Upper lobe of right lung (tissue), 1 donor: Measurements from ENCODE around the gene EMILIN2. TPM values are rescaled to one million over a fixed set of nuclear protein-coding genes. Genes with fewer than 3 reads are reported as not detected.
A peak's percentile ranks its signal among the peaks of the same experiment; 100 is the strongest.

Source experiments
- ATAC-seq: fragments of 200-7000 bp; cut with Tn5 transposase; one replicate; pipeline ENCODE4 v1.9.1; 2020; ENCODE audit warnings: mild to moderate bottlenecking, moderate library complexity
- DNase-seq: peaks from one replicate; pipeline ENCODE4 v3.0.0-alpha.2; 2020
- H3K27ac ChIP-seq: fragments of 200-600 bp; one replicate; pipeline ENCODE4 v1.8.0; 2022
- H3K27me3 ChIP-seq: fragments of 200-600 bp; one replicate; pipeline ENCODE4 v1.8.0; 2022; ENCODE audit warnings: mild to moderate bottlenecking
- H3K36me3 ChIP-seq: fragments of 200-600 bp; one replicate; pipeline ENCODE4 v1.8.0; 2022
- H3K4me1 ChIP-seq: fragments of 200-600 bp; one replicate; pipeline ENCODE4 v1.8.0; 2022
- H3K4me3 ChIP-seq: fragments of 200-600 bp; one replicate; pipeline ENCODE4 v1.8.0; 2022; ENCODE audit warnings: mild to moderate bottlenecking
- H3K9me3 ChIP-seq: fragments of 200-600 bp; one replicate; pipeline ENCODE4 v1.8.0; 2022
- intact Hi-C: fragments of 100-400 bp; cut with DNase I; formaldehyde crosslinking; loops from one replicate; pipeline ENCODE4 v1.11.0; 2022
- total RNA-seq: library from RNA; stranded (reverse); fragmentation: NEBNext Ultra II Directional; extraction: Animal tissue kit (Norgen Biotek cat#: 25700); gene quantifications from one replicate; pipeline ENCODE4 v1.2.1, GENCODE V29; 2021
- TF ChIP-seq, protein P1 (sequence below): fragments of 200-600 bp; IDR thresholded peaks from one replicate; pipeline ENCODE4 v1.8.0; 2022; ENCODE audit warnings: antibody characterized with exemption
- donor health status: DM: no; HTN: yes; CAD: no; lungs with severe emphysema.

The EMILIN2 gene
- total RNA-seq, 1 donor from 2014 or later, result 35.2 TPM

GRCh38 chr18:2907550-2908135, 60.8 kb downstream of the EMILIN2 start:
- peaks cover 14% of the 10 kb centered on the region for H3K4me1 ChIP-seq
- H3K27ac ChIP-seq, result peak overlapping the region; percentile 77
- DNase-seq (no peak), ATAC-seq (peak; percentile 31)
- H3K9me3 ChIP-seq, result no peaks in the 10 kb centered on the region
- no peaks in the 10 kb centered on the region for H3K27me3 ChIP-seq
- intact Hi-C loops, result no loop called here
- TF ChIP-seq, protein P1, sequence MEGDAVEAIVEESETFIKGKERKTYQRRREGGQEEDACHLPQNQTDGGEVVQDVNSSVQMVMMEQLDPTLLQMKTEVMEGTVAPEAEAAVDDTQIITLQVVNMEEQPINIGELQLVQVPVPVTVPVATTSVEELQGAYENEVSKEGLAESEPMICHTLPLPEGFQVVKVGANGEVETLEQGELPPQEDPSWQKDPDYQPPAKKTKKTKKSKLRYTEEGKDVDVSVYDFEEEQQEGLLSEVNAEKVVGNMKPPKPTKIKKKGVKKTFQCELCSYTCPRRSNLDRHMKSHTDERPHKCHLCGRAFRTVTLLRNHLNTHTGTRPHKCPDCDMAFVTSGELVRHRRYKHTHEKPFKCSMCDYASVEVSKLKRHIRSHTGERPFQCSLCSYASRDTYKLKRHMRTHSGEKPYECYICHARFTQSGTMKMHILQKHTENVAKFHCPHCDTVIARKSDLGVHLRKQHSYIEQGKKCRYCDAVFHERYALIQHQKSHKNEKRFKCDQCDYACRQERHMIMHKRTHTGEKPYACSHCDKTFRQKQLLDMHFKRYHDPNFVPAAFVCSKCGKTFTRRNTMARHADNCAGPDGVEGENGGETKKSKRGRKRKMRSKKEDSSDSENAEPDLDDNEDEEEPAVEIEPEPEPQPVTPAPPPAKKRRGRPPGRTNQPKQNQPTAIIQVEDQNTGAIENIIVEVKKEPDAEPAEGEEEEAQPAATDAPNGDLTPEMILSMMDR, result no peak
- H3K4me3 ChIP-seq, result peak overlapping the region; percentile 70
- peaks cover 33% of the 10 kb centered on the region for H3K36me3 ChIP-seq

DNA sequence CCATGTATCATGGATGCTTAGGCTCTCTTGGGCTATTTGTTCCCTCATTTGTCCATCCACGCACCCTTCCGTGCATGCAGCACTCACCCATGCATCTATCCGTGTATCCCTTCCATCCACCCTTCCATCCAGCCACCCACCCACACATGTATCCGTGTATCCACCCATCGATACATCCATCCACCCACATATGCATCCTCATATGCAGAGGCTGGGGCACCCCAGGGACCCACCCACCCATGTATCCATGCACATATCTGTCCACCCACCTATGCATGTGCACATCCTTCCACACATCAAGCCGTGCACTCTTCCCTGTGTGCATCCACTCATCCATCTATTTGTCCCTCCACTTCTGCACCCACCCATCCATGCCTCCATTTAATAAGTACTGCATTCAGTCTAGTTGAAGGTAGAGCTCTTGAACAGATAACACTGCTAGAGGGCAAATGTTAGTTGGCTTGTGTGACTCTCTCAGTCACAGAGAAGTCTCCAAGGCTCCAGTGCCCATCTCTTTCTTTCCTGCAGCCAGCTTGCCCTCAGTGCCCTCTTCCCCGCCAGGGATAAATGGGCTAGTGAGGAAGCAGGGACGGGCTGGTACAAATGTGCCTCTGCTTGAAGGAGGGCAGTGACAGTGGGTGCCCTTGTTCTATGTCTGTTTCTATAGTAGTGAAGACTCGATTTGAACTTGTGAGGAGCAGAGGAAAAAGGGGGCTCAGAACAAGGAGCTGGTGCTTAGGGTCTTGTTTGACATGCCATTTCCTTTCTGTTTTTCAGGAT, 61.5 kb downstream of the EMILIN2 start:
- H3K36me3 ChIP-seq, result peaks cover 40% of the 10 kb centered on the region
- DNase-seq, result no peak
- H3K4me3 ChIP-seq, result no peak overlapping the region
- H3K27ac ChIP-seq, result no peak overlapping the region
- H3K4me1 ChIP-seq, result peaks cover 12% of the 10 kb centered on the region
- intact Hi-C loops, result no loop called here
- TF ChIP-seq, protein P1, result no peak
- no peaks in the 10 kb centered on the region for H3K27me3 ChIP-seq
- H3K9me3 ChIP-seq, result no peaks in the 10 kb centered on the region
- no peak for ATAC-seq

- TF ChIP-seq, protein P1, result no peak
- H3K36me3 ChIP-seq, result peaks cover 46% of the 10 kb centered on the region
- no peaks in the 10 kb centered on the region for H3K9me3 ChIP-seq
Observed at GRCh38 chr18:2908946-2909335, 62.1 kb downstream of the EMILIN2 start.

DNA sequence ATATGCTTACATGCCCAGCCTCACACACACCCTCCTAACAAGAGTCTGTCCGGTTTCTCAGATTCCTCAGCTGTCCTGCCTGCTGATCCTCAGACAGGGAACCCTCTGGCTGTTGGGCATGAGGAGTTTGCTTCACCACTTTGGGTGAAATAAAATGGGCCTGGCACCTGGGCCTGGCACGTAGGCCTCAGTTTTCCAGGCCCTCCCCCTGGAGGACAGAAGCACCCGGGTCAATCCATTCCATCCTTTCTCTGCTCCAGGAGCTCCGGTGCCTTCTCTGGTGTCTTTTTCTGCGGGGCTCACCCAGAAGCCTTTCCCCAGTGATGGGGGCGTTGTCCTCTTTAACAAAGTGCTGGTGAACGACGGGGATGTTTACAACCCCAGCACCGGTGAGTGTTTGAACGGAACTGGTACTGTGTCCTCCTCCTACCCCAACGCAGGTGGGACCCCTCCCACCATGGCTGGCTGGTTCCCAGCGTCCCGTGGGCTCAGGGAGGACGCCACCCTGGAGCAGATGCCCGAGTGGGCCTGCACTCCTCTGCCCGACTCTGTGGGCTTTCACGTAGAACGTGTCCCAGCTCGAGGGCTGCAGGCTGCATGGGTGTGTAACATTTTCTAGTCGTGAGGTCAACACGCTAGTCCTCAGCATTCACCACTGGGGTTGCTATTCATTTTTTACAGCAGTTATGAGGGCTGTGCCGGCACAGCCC, 62.8 kb downstream of the EMILIN2 start:
- Histone ChIP-seq H3K27ac (no peak overlapping the region), H3K27me3 (no peaks in the 10 kb centered on the region), H3K36me3 (peaks cover 53% of the 10 kb centered on the region), H3K9me3 (no peaks in the 10 kb centered on the region), H3K4me1 (peaks cover 12% of the 10 kb centered on the region), H3K4me3 (no peak overlapping the region)
- ATAC-seq, result no peak
- TF ChIP-seq, protein P1, result no peak
- no peak for DNase-seq
- intact Hi-C loops, result no loop called here

More at GRCh38 chr18:2908946-2909335, 62.1 kb downstream of the EMILIN2 start:
- Histone ChIP-seq H3K4me1 (peaks cover 8% of the 10 kb centered on the region), H3K27me3 (no peaks in the 10 kb centered on the region), H3K4me3 (no peak overlapping the region), H3K27ac (no peak overlapping the region)
- ATAC-seq (no peak), DNase-seq (no peak)
- intact Hi-C loops, result no loop called here

DNA sequence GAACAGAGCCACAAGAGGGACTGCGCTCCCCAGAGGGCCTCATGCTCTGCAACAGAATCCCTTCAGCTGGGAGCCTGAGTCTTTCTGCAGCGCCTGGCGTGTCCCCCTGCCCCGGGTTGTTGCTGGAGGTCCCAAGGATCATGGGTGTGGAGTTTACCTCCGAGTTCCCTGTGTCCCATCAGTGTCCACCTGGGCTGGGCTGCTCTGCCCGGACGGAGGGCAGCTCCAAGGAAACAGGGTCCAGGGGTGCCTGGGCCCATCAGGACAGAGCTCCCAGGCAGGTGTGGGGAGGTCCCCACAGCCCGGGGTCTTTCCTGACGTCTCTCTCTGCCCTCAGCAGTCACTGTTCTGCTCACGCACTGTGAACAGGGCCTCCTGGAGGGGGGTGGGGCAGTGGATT, 63.5 kb downstream of the EMILIN2 start:
- ATAC-seq, result no peak
- H3K4me3 ChIP-seq, result no peak overlapping the region
- intact Hi-C loops, result no loop called here
- H3K4me1 ChIP-seq, result peaks cover 13% of the 10 kb centered on the region
- TF ChIP-seq, protein P1, result no peak
- peaks cover 59% of the 10 kb centered on the region for H3K36me3 ChIP-seq
- no peaks in the 10 kb centered on the region for H3K27me3 ChIP-seq
- DNase-seq, result no peak
- H3K9me3 ChIP-seq, result no peaks in the 10 kb centered on the region
- H3K27ac ChIP-seq, result no peak overlapping the region
